ENCODE measurements around the gene CDH12. TPM values are rescaled to one million over a fixed set of nuclear protein-coding genes. Genes with fewer than 3 reads are reported as not detected.
A peak's percentile ranks its signal among the peaks of the same experiment; 100 is the strongest.

CDH12 gene
- total and polyA plus RNA-seq, 2 donors: 0.05 to 3.5 TPM

- Histone ChIP-seq H3K36me3 (ENCODE audit: insufficient read depth) (no peaks in the 10 kb centered on the region), H3K27ac (ENCODE audit: low read depth) (no peak overlapping the region), H3K4me3 (ENCODE audit: low read depth, low read length) (no peak overlapping the region), H3K4me1 (ENCODE audit: insufficient read depth) (no peaks in the 10 kb centered on the region)
- DNase-seq (ENCODE audit: extremely low spot score): no peak
- WGBS: 84% methylated on average over 2 of the region's 2 CpGs
Observed at GRCh38 chr5:22665801-22666200, 187.3 kb downstream of the CDH12 start.

- Histone ChIP-seq H3K27ac (ENCODE audit: low read depth) (no peak overlapping the region), H3K36me3 (ENCODE audit: insufficient read depth) (no peaks in the 10 kb centered on the region), H3K4me1 (ENCODE audit: insufficient read depth) (no peaks in the 10 kb centered on the region), H3K4me3 (ENCODE audit: low read depth, low read length) (no peak overlapping the region)
- WGBS: 35% methylated on average over 2 of the region's 2 CpGs
- DNase-seq (ENCODE audit: extremely low spot score): no peak
Observed at GRCh38 chr5:22663134-22663533, 190.0 kb downstream of the CDH12 start.

GRCh38 chr5:22662391-22662790, 190.8 kb downstream of the CDH12 start:
- WGBS: 39% methylated on average over 3 of the region's 3 CpGs
- no peaks in the 10 kb centered on the region for H3K36me3 ChIP-seq (ENCODE audit: insufficient read depth)
- H3K27ac ChIP-seq (ENCODE audit: low read depth): no peak overlapping the region
- no peak overlapping the region for H3K4me3 ChIP-seq (ENCODE audit: low read depth, low read length)
- no peak for DNase-seq (ENCODE audit: extremely low spot score)
- H3K4me1 ChIP-seq (ENCODE audit: insufficient read depth): no peaks in the 10 kb centered on the region

- H3K4me3 ChIP-seq (ENCODE audit: low read depth, low read length): no peak overlapping the region
- no peaks in the 10 kb centered on the region for H3K36me3 ChIP-seq (ENCODE audit: insufficient read depth)
- no peak overlapping the region for H3K27ac ChIP-seq (ENCODE audit: low read depth)
- no peaks in the 10 kb centered on the region for H3K4me1 ChIP-seq (ENCODE audit: insufficient read depth)
- DNase-seq (ENCODE audit: extremely low spot score): no peak
Observed at GRCh38 chr5:22651355-22651754, 201.8 kb downstream of the CDH12 start.

GRCh38 chr5:22650511-22650910, 202.6 kb downstream of the CDH12 start:
- WGBS: 53% methylated on average over 2 of the region's 2 CpGs
- H3K27ac ChIP-seq (ENCODE audit: low read depth): no peak overlapping the region
- no peaks in the 10 kb centered on the region for H3K4me1 ChIP-seq (ENCODE audit: insufficient read depth)
- no peaks in the 10 kb centered on the region for H3K36me3 ChIP-seq (ENCODE audit: insufficient read depth)
- no peak overlapping the region for H3K4me3 ChIP-seq (ENCODE audit: low read depth, low read length)
- DNase-seq (ENCODE audit: extremely low spot score): no peak

GRCh38 chr5:22649074-22649473, 204.1 kb downstream of the CDH12 start:
- no peak overlapping the region for H3K27ac ChIP-seq (ENCODE audit: low read depth)
- H3K4me3 ChIP-seq (ENCODE audit: low read depth, low read length): no peak overlapping the region
- 40% methylated on average over 1 of the region's 1 CpG for WGBS
- no peaks in the 10 kb centered on the region for H3K36me3 ChIP-seq (ENCODE audit: insufficient read depth)
- peak; percentile 4 for DNase-seq (ENCODE audit: extremely low spot score)
- no peaks in the 10 kb centered on the region for H3K4me1 ChIP-seq (ENCODE audit: insufficient read depth)

GRCh38 chr5:22644859-22645258, 208.3 kb downstream of the CDH12 start:
- 76% methylated on average over 1 of the region's 1 CpG for WGBS
- Histone ChIP-seq H3K4me1 (ENCODE audit: insufficient read depth) (no peaks in the 10 kb centered on the region), H3K27ac (ENCODE audit: low read depth) (no peak overlapping the region), H3K36me3 (ENCODE audit: insufficient read depth) (no peaks in the 10 kb centered on the region), H3K4me3 (ENCODE audit: low read depth, low read length) (no peak overlapping the region)
- no peak for DNase-seq (ENCODE audit: extremely low spot score)

- WGBS: 48% methylated on average over 2 of the region's 2 CpGs
- Histone ChIP-seq H3K4me3 (ENCODE audit: low read depth, low read length) (no peak overlapping the region), H3K4me1 (ENCODE audit: insufficient read depth) (no peaks in the 10 kb centered on the region), H3K27ac (ENCODE audit: low read depth) (no peak overlapping the region), H3K36me3 (ENCODE audit: insufficient read depth) (no peaks in the 10 kb centered on the region)
- no peak for DNase-seq (ENCODE audit: extremely low spot score)
Observed at GRCh38 chr5:22643356-22643755, 209.8 kb downstream of the CDH12 start.

GRCh38 chr5:22631683-22632082, 221.5 kb downstream of the CDH12 start:
- no peaks in the 10 kb centered on the region for H3K36me3 ChIP-seq (ENCODE audit: insufficient read depth)
- H3K4me3 ChIP-seq (ENCODE audit: low read depth, low read length): no peak overlapping the region
- H3K27ac ChIP-seq (ENCODE audit: low read depth): no peak overlapping the region
- H3K4me1 ChIP-seq (ENCODE audit: insufficient read depth): no peaks in the 10 kb centered on the region
- no peak for DNase-seq (ENCODE audit: extremely low spot score)
- WGBS: 71% methylated on average over 3 of the region's 3 CpGs

GRCh38 chr5:22627029-22627428, 226.1 kb downstream of the CDH12 start:
- no peak overlapping the region for H3K4me3 ChIP-seq (ENCODE audit: low read depth, low read length)
- H3K4me1 ChIP-seq (ENCODE audit: insufficient read depth): no peaks in the 10 kb centered on the region
- 93% methylated on average over 4 of the region's 4 CpGs for WGBS
- H3K27ac ChIP-seq (ENCODE audit: low read depth): no peak overlapping the region
- H3K36me3 ChIP-seq (ENCODE audit: insufficient read depth): no peaks in the 10 kb centered on the region
- no peak for DNase-seq (ENCODE audit: extremely low spot score)

GRCh38 chr5:22625451-22625850, 227.7 kb downstream of the CDH12 start:
- WGBS: 100% methylated on average over 2 of the region's 2 CpGs
- H3K4me1 ChIP-seq (ENCODE audit: insufficient read depth): no peaks in the 10 kb centered on the region

GRCh38 chr5:22621084-22621483, 232.1 kb downstream of the CDH12 start:
- WGBS: 29% methylated on average over 2 of the region's 2 CpGs
- Histone ChIP-seq H3K36me3 (ENCODE audit: insufficient read depth) (no peaks in the 10 kb centered on the region), H3K4me3 (ENCODE audit: low read depth, low read length) (no peak overlapping the region), H3K27ac (ENCODE audit: low read depth) (no peak overlapping the region), H3K4me1 (ENCODE audit: insufficient read depth) (no peaks in the 10 kb centered on the region)
- DNase-seq (ENCODE audit: extremely low spot score): no peak

More at GRCh38 chr5:22625451-22625850, 227.7 kb downstream of the CDH12 start:
- no peak overlapping the region for H3K4me3 ChIP-seq (ENCODE audit: low read depth, low read length)
- no peak for DNase-seq (ENCODE audit: extremely low spot score)
- H3K27ac ChIP-seq (ENCODE audit: low read depth): no peak overlapping the region
- H3K36me3 ChIP-seq (ENCODE audit: insufficient read depth): no peaks in the 10 kb centered on the region

- H3K27ac ChIP-seq (ENCODE audit: low read depth): no peak overlapping the region
- DNase-seq (ENCODE audit: extremely low spot score): no peak
- H3K36me3 ChIP-seq (ENCODE audit: insufficient read depth): no peaks in the 10 kb centered on the region
- 73% methylated on average over 1 of the region's 1 CpG for WGBS
- H3K4me1 ChIP-seq (ENCODE audit: insufficient read depth): no peaks in the 10 kb centered on the region
- H3K4me3 ChIP-seq (ENCODE audit: low read depth, low read length): no peak overlapping the region
Observed at GRCh38 chr5:22615964-22616363, 237.2 kb downstream of the CDH12 start.

- H3K4me1 ChIP-seq (ENCODE audit: insufficient read depth): no peaks in the 10 kb centered on the region
- H3K27ac ChIP-seq (ENCODE audit: low read depth): no peak overlapping the region
- no peak for DNase-seq (ENCODE audit: extremely low spot score)
- no peak overlapping the region for H3K4me3 ChIP-seq (ENCODE audit: low read depth, low read length)
- no peaks in the 10 kb centered on the region for H3K36me3 ChIP-seq (ENCODE audit: insufficient read depth)
- 77% methylated on average over 5 of the region's 5 CpGs for WGBS
Observed at GRCh38 chr5:22614486-22615094, 238.6 kb downstream of the CDH12 start.

- H3K4me1 ChIP-seq (ENCODE audit: insufficient read depth): no peaks in the 10 kb centered on the region
- no peak overlapping the region for H3K27ac ChIP-seq (ENCODE audit: low read depth)
- DNase-seq (ENCODE audit: extremely low spot score): no peak
- 86% methylated on average over 1 of the region's 1 CpG for WGBS
- no peak overlapping the region for H3K4me3 ChIP-seq (ENCODE audit: low read depth, low read length)
- H3K36me3 ChIP-seq (ENCODE audit: insufficient read depth): no peaks in the 10 kb centered on the region
Observed at GRCh38 chr5:22612928-22613327, 240.2 kb downstream of the CDH12 start.
